Right cardiac atrium (tissue), 5 donors: ENCODE results near the gene CCNJL. TPM values are rescaled to one million over a fixed set of nuclear protein-coding genes. Genes with fewer than 3 reads are reported as not detected.

Experiments used
- ATAC-seq, 2 donors: fragments of 200-7000 bp; cut with Tn5 transposase; one replicate each; pipeline versions ENCODE4 v1.8.0 to v1.9.1; 2020; ENCODE audit warnings: moderate library complexity in 2 of 2, mild to moderate bottlenecking in 1 of 2
- DNase-seq, 3 donors: peaks; one replicate each; pipeline ENCODE4 v3.0.0-alpha.2; 2020
- H3K27ac ChIP-seq: one replicate; pipeline ENCODE4 v1.5.1; 2013; ENCODE audit warnings: mild to moderate bottlenecking, low read length, control low read depth, moderate library complexity
- H3K27me3 ChIP-seq: one replicate; pipeline ENCODE4 v1.6.1; 2013; ENCODE audit not compliant: control insufficient read depth, insufficient read depth
- H3K4me1 ChIP-seq: one replicate; pipeline ENCODE4 v1.6.1; 2013; ENCODE audit warnings: low read length; ENCODE audit not compliant: control insufficient read depth, insufficient read depth
- H3K4me3 ChIP-seq: one replicate; pipeline ENCODE4 v1.5.1; 2013; ENCODE audit warnings: low read length, control low read depth
- H3K9me3 ChIP-seq: one replicate; pipeline ENCODE4 v1.6.1; 2013; ENCODE audit warnings: low read length; ENCODE audit not compliant: control insufficient read depth
- WGBS: extraction: QIAGEN DNeasy Blood & Tissue Kit; methylation state at CpG from one replicate; pipeline ENCODE4 v1.1.7; 2013; 5-methylcytosine and 5-hydroxymethylcytosine counted together
- intact Hi-C, 4 donors: fragments of 100-400 bp; cut with DNase I; formaldehyde crosslinking; loops; one replicate each; pipeline versions ENCODE4 v1.11.0 to v1.14.0; 2022 to 2023
- long read RNA-seq, 4 donors: library from polyadenylated mRNA; unstranded; transcript quantifications; one replicate each; pipeline ENCODE4 v2.0.0, GENCODE V29; 2020 to 2021
- polyA plus RNA-seq: library from polyadenylated mRNA; stranded (reverse); fragments of 200-250 nt; gene quantifications from one replicate; pipeline ENCODE4 v1.2.3, GENCODE V29; 2013
- total RNA-seq, 4 donors: library from RNA; stranded (reverse); fragmentation: NEBNext Ultra II Directional; extraction: Animal tissue kit (Norgen Biotek cat#: 25700); gene quantifications; one replicate each; pipeline ENCODE4 v1.2.1, GENCODE V29; 2021
- donor health status: healthy with polysubstance abuse.
- donor health status: DM: no; HTN: yes; CAD: no.
- donor health status: DM: no; HTN: no; CAD: no.
- donor health status: DM: no; HTN: yes; CAD: no; lungs with severe emphysema.
- donor health status: DM: yes; HTN: yes; CAD: no.

CCNJL gene
- total RNA-seq (1 to 10 TPM; 4.3 to 8.6 (median 6.1) TPM), polyA plus RNA-seq (4.1 TPM)
- long read RNA-seq, donor 1, transcript CCNJL-201 (6 exons, 3,171 nt) = major isoform, 6 of 22 reads
- long read RNA-seq, donor 1, partial matches to known transcripts = 1 of 22 reads
- long read RNA-seq, donor 1, other reads (novel, unspliced or antisense) = 15 of 22 reads
- long read RNA-seq, donor 2, partial matches to known transcripts = 2 of 5 reads
- long read RNA-seq, donor 2, other reads (novel, unspliced or antisense) = 3 of 5 reads
- long read RNA-seq, donor 3, partial matches to known transcripts = 21 of 21 reads
- long read RNA-seq, donor 3, other reads (novel, unspliced or antisense) = 0 of 21 reads
- long read RNA-seq, donor 4, partial matches to known transcripts = 3 of 6 reads
- long read RNA-seq, donor 4, other reads (novel, unspliced or antisense) = 1 of 6 reads

GRCh38 chr5:160312134-160312959, at the start of gene CCNJL:
TSS of gene CCNJL (minus strand) at chr5:160312564. CDS start at chr5:160311923, 641 bp downstream.
- under 1% methylated on average over 84 of the region's 84 CpGs for WGBS
- peak within 1 kb of the TSS; percentile 72 for H3K27ac ChIP-seq
- H3K27me3 ChIP-seq = no peaks in the 10 kb centered on the region
- ATAC-seq = peak; percentile 81 to 85
- peak; percentile 53 to 86 (median 80) for DNase-seq
- no peaks in the 10 kb centered on the region for H3K9me3 ChIP-seq
- intact Hi-C loops = no loop called here
- H3K4me3 ChIP-seq = peak within 1 kb of the TSS; percentile 93
- H3K4me1 ChIP-seq = peaks cover 4% of the 10 kb centered on the region

- DNase-seq = no peak
- WGBS = 88% methylated on average over 9 of the region's 9 CpGs
- peaks cover 7% of the 10 kb centered on the region for H3K4me1 ChIP-seq
- H3K27ac ChIP-seq = no peak overlapping the region
- intact Hi-C loops = no loop called here
- H3K4me3 ChIP-seq = no peak overlapping the region
- ATAC-seq = no peak
- H3K27me3 ChIP-seq = no peaks in the 10 kb centered on the region
- H3K9me3 ChIP-seq = no peaks in the 10 kb centered on the region
These were observed 49.4 kb upstream of the CCNJL start for GRCh38 chr5:160361624-160362228.

GRCh38 chr5:160360310-160360709, 47.9 kb upstream of the CCNJL start:
- Histone ChIP-seq H3K4me3 (no peak overlapping the region), H3K4me1 (peaks cover 7% of the 10 kb centered on the region), H3K9me3 (no peaks in the 10 kb centered on the region), H3K27ac (no peak overlapping the region), H3K27me3 (no peaks in the 10 kb centered on the region)
- intact Hi-C loops = no loop called here
- no peak for DNase-seq
- 67% methylated on average over 3 of the region's 3 CpGs for WGBS
- ATAC-seq = no peak

GRCh38 chr5:160359816-160360215, 47.5 kb upstream of the CCNJL start:
- DNase-seq (peak in 2 of 3 donors; percentile 50 to 59), ATAC-seq (peak; percentile 9 to 59)
- intact Hi-C loops = no loop called here
- 52% methylated on average over 4 of the region's 4 CpGs for WGBS
- Histone ChIP-seq H3K27me3 (no peaks in the 10 kb centered on the region), H3K27ac (no peak overlapping the region), H3K4me1 (peaks cover 7% of the 10 kb centered on the region), H3K9me3 (no peaks in the 10 kb centered on the region), H3K4me3 (no peak overlapping the region)

GRCh38 chr5:160359242-160359641, 46.9 kb upstream of the CCNJL start:
- intact Hi-C loops = no loop called here
- DNase-seq (no peak), ATAC-seq (no peak)
- Histone ChIP-seq H3K4me3 (no peak overlapping the region), H3K4me1 (peaks cover 7% of the 10 kb centered on the region), H3K27ac (no peak overlapping the region), H3K9me3 (no peaks in the 10 kb centered on the region), H3K27me3 (no peaks in the 10 kb centered on the region)
- 30% methylated on average over 1 of the region's 1 CpG for WGBS

- H3K9me3 ChIP-seq = no peaks in the 10 kb centered on the region
- intact Hi-C loops = no loop called here
- whole genome bisulfite sequencing = 36% methylated on average over 7 of the region's 7 CpGs
- ATAC-seq = peak; percentile 81 to 90
- H3K4me1 ChIP-seq = peaks cover 7% of the 10 kb centered on the region
- peak overlapping the region; percentile 47 for H3K27ac ChIP-seq
- H3K4me3 ChIP-seq = no peak overlapping the region
- H3K27me3 ChIP-seq = no peaks in the 10 kb centered on the region
- peak; percentile 45 to 78 (median 76) for DNase-seq
These were observed 45.6 kb upstream of the CCNJL start for GRCh38 chr5:160357861-160358411.

- peak in 1 of 2 donors; percentile 2 for ATAC-seq
- Histone ChIP-seq H3K27ac (peak overlapping the region; percentile 31), H3K4me3 (no peak overlapping the region), H3K9me3 (no peaks in the 10 kb centered on the region), H3K4me1 (peaks cover 7% of the 10 kb centered on the region), H3K27me3 (no peaks in the 10 kb centered on the region)
- intact Hi-C loops = no loop called here
- WGBS = 52% methylated on average over 7 of the region's 7 CpGs
- DNase-seq = no peak
These were observed 45.0 kb upstream of the CCNJL start for GRCh38 chr5:160357394-160357793.

- peaks cover 7% of the 10 kb centered on the region for H3K4me1 ChIP-seq
- no peaks in the 10 kb centered on the region for H3K9me3 ChIP-seq
- ATAC-seq (no peak), DNase-seq (no peak)
- H3K27me3 ChIP-seq = no peaks in the 10 kb centered on the region
- no peak overlapping the region for H3K27ac ChIP-seq
- H3K4me3 ChIP-seq = no peak overlapping the region
- 53% methylated on average over 7 of the region's 7 CpGs for WGBS
- intact Hi-C loops = no loop called here
These were observed 44.4 kb upstream of the CCNJL start for GRCh38 chr5:160356550-160357347.

GRCh38 chr5:160354666-160355065, 42.3 kb upstream of the CCNJL start:
- WGBS = 97% methylated on average over 14 of the region's 14 CpGs
- peaks cover 4% of the 10 kb centered on the region for H3K4me1 ChIP-seq
- no peaks in the 10 kb centered on the region for H3K9me3 ChIP-seq
- no peaks in the 10 kb centered on the region for H3K27me3 ChIP-seq
- H3K27ac ChIP-seq = no peak overlapping the region
- DNase-seq (no peak), ATAC-seq (no peak)
- intact Hi-C loops = no loop called here
- no peak overlapping the region for H3K4me3 ChIP-seq

GRCh38 chr5:160353379-160353778, 41.0 kb upstream of the CCNJL start:
- intact Hi-C loops = no loop called here
- no peaks in the 10 kb centered on the region for H3K27me3 ChIP-seq
- 70% methylated on average over 8 of the region's 8 CpGs for WGBS
- H3K4me3 ChIP-seq = no peak overlapping the region
- DNase-seq (peak; percentile 52 to 85 (median 80)), ATAC-seq (peak; percentile 30 to 79)
- H3K9me3 ChIP-seq = no peaks in the 10 kb centered on the region
- peaks cover 3% of the 10 kb centered on the region for H3K4me1 ChIP-seq
- no peak overlapping the region for H3K27ac ChIP-seq
